GM19395 (cell line): ENCODE measurements around the gene PIGU.

Experiments used
- ATAC-seq: cut with Tn5 transposase; IDR thresholded peaks from one replicate; pipeline ENCODE4 v1.9.1; 2021; ENCODE audit warnings: mild to moderate bottlenecking, moderate library complexity; ENCODE audit not compliant: unreplicated experiment

Gene PIGU

DNA sequence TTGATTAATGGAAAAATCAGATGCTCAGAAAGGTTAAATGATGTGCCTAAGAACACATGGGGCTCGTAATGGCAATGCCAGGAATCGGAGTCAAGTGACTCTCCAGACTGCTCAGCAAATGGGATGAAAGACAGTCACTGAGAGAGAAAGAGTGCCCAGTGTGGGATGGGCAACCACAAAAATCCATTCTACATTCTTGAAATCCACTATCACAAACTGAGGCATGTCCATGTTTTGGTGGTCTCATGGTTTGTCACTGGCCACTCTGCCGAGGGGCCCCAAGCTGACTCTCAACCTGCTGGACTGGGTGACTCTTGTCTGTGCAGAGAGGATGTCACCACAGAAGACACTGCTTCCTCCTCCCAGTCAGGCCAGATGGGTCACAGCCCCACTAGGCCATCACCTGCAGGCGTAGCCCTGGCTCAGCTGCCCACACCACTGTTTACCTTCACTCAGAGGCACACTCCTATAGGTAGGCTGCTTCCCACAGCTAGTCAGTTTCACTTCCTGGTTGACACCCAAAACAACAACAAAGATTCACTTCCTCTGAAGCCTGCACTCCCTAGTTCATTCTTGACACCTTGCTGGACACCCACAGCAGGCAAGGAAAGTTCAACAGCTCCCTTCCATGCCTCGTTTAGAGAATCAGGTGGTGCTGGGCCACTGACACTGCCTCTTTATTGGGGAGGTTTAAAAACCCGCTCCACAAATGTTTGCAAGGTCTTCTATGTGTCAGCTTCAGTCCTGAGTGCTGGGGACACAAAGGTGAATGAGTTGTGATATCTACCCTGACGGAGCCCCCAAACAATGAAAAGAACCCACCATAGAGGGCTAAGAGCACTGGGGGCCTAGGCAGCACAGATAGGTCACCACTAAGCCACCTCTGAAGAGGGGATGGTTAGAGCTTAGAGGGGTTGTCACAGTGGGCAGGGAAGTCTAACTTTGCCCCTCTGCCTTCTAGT is 96.6 kb downstream of the PIGU start:
- peak; percentile 79 for ATAC-seq

DNA sequence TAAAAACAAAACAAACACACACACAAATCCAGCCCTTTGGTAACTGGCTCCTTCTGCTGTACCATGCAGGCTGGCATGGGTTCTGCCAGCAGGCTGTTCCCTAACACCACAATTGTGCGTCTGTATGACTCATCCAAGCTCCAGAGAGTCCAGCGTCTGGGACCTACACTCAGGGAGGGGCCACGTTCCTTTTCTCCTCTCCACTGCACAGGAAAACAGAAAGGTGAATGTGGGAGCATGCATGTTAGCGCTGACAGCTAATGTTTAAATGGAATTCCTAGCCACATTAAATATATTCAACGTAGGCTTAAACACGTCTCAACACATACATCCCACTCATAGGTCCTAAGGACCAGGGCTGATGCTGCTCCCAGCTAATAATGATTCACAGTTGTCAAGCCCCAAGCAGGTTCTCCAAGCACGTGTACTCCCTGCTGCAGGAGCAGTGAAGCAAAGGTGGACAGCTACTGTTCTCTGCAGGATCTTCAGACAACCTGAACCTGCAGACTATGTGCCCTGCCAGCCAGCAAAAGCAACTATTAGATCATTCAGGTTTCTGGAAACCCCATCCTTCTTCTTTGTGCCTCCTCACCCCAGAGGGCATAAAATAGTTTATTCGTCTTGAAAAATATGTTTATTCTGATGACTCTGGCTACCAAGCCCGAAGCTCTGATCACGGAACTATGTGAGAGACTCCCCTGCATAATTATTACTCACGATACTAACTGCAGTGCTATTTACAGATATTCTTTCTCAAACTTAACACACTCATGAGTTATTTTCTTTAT is 97.5 kb downstream of the PIGU start:
- ATAC-seq: no peak

DNA sequence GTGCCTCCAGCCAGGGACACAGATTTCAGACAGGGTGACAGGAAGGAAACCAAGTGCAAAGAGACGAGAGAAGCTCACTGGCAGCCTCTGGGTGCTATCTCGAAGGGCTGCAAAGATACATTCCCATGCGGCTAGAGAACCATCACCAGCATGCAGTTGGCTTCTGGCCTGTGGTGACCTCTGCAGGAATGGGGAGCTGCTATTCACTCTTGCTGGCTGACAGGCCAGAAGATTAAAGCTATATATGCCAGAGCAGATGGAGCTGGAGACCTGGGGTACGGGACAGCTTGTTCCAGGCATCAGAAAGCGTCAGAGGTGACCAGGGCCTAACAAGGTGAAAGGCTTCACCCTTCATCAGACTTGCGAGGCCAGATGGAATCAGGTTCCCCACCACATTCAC is 98.4 kb downstream of the PIGU start:
- no peak for ATAC-seq

DNA sequence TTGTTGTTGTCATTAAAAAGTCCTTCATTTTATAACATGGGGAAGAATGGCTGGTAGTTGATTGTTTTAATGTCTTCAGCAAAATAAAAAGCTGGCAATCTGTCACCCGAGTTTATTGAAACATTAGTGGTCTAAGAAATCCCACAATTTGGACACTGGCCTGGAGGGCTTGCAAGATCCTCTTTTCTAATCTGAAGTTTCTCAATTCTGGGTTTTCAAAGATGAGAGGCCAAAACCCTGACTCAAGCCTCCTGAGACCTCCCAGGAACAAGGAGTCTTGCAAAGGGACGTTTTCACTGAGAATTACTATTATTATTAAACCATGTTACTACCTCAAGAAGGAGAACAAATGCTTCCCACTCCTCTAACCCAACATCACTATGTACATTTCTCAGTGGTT is 98.9 kb downstream of the PIGU start:
- no peak for ATAC-seq

DNA sequence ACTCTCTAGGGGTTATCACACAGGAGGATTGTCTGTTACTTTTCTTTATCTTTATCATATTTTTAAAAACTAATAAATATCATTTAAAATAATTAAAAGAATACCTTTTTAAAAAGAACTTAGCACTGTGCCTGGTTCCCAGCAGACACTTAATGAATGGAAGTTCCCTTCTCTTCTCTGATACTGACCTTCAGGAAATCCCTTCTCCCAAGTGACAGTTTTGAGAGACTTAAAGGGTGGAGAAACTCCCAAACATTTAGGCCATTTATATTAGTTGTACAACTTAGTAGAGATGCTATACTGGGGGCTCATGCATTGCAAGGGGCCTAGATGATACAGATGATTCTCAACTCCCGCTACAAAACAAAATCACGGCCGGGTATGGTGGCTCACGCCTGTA is 99.8 kb downstream of the PIGU start:
- no peak for ATAC-seq

DNA sequence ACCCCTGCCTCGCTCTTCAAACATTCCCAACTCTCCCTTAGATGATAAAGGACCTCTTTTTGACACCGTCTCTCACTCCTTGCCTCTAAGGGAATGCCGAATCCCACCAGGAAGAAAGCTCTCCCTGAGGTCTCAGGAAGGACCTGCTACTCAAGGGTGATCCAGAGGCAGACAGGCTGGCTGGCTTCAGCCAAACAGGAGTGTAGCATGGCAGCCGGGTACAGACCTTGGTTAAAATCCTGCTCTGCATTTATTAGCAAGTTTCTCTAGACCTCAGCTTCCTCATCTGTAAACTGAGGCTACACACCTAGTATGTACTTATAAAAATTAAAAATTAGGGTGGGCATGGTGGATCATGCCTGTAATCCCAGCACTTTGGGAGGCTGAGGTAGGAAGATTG is 101.1 kb downstream of the PIGU start:
- ATAC-seq: no peak

DNA sequence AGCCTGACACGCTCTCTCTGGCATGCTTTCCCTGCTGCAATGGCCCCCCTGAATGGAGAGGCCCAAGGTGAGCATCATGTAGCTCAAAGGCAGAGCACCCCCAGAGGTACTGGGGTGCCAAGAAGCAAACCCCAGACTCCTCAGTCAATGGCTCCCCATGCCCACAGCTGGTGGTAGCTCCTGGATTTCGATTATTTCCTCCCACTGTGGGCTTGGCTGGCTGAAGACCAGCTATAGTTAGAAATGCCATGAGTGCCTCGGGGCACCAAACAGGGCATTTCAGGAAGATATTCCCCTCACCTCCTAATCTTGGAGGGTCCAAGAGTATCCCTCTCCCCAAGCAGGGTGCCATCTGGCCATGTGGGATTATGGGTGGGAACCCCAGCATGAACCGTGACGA is 101.6 kb downstream of the PIGU start:
- ATAC-seq: no peak

DNA sequence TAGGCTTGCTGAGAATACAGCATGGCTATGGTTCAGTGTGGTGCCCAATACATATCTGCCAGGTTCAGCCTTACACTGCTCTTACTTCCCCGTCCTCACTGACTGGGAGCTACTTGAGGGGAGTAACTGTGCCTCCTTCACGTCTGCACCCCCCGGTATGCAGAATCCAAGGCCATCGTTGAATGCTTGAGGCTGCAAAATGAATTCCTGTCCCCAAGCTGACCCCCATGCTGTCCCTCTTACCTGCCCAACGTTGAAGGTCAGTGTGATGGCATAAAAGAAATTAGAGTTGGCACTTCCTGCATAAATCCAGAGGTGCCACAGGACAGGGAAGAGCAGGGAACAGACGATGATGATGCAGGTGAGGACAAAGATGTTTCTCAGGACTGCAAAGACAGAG is 102.0 kb downstream of the PIGU start:
- no peak for ATAC-seq

DNA sequence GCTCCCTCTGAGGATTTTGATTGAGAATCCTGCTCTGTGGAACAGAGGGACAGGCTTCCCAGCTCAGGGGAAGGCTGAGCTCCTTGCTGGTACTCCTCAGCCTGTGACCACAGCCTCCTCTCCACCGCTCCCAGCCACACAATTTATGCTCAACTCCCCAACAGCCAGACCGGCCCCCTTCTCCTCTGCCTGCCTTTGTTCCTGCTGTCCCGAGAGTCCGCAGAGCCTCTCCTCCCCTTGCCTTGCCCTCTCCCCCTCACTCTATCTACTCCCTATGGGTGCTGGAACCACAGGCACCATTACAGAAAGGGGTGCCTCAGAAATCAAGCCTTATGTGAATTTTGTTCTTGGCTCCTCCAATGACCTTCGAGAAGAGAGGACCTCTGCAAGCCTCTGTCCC is 102.5 kb downstream of the PIGU start:
- no peak for ATAC-seq

DNA sequence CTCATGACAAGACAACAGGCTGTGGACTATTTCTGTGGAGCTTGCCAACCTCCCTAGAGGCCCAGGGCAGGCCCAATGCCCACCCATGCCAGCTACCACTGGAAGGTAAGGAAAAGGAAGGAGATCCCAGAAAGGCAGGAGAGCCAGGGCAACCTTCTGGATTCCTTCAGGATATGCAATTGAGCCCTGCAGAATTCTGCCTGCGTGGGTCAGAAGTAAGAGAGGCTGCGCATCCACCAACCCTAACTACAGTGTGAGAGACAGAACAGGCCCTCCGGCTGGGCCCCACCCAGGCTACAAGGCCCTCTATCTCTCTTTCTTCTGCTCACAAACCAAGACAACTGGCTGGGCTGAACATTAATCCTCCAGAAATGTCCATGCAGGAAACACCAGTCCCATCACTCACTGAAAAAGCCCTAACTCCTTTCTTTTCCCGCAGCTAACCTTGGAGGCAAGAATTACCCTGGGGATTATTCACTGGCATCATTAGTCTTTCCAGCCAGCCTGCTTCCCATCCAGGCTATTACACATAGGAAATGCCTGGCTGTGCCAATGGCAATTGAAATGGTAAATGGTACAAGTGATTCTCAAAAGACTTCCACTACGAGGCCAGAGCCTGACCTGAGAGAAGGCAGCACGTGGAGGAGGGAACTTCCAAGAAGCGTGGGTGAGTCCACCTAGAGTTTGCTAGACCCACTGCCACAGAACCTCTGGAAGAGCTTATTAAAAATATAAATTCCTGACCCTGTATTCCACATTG is 103.2 kb downstream of the PIGU start:
- no peak for ATAC-seq

DNA sequence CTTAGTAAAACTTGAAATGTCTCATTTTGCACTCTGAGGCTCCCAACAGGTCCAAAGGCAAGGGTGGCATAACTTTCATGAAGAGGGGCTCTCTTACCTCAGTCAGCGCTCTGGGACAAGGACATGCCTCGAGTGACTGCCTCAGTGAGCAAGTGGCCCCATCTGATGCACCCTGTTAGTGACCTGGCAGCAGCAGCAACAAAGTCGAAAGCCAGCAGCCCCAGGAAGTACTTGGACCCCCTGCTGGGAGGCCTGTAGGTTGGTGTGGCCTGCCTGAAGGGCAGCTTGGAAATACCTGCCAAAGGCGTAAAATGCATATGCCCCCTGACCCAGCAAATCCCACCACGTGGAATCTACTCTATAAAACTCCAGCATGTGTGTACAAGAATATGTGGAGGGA is 105.1 kb downstream of the PIGU start:
- ATAC-seq: no peak

DNA sequence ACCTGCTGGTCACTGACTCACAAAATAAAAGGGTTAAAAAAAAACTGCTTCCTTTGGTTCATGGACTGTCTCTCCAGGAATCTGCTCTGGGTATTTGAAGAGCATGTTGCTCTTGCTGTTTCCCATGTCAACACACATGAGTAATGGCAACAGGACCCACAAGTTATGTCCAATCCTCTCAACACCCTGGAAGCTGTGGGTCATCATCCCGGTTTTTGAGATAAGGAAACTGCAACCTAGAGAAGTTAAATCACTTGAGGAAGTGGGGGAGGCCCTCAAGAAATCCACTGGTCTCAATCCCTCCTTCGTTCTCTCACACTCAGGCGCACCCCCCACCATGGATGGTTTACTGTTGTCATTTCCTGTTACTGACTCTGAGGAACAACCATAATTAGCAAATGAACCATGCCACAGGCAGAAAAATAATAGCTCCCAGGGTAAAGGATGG is 106.0 kb downstream of the PIGU start:
- ATAC-seq: no peak

DNA sequence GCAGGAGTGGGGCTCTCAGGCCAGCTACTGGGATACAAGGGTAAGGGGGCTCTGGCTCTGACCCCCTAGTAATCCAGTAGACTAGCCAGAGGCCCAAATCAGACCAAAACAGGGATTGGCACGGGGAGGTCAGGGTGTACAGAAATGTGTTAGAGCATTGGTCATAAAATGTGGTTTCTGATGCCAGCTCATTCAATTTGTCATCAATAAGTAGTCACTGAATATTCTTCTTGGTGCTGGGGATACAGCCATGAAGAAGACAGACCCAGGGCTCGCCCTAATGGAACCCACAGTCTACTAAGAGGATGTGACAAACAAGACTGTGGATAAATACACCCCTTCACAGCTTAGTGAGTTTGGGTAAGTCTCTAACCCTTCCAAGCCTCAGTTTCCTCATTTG is 107.3 kb downstream of the PIGU start:
- no peak for ATAC-seq

DNA sequence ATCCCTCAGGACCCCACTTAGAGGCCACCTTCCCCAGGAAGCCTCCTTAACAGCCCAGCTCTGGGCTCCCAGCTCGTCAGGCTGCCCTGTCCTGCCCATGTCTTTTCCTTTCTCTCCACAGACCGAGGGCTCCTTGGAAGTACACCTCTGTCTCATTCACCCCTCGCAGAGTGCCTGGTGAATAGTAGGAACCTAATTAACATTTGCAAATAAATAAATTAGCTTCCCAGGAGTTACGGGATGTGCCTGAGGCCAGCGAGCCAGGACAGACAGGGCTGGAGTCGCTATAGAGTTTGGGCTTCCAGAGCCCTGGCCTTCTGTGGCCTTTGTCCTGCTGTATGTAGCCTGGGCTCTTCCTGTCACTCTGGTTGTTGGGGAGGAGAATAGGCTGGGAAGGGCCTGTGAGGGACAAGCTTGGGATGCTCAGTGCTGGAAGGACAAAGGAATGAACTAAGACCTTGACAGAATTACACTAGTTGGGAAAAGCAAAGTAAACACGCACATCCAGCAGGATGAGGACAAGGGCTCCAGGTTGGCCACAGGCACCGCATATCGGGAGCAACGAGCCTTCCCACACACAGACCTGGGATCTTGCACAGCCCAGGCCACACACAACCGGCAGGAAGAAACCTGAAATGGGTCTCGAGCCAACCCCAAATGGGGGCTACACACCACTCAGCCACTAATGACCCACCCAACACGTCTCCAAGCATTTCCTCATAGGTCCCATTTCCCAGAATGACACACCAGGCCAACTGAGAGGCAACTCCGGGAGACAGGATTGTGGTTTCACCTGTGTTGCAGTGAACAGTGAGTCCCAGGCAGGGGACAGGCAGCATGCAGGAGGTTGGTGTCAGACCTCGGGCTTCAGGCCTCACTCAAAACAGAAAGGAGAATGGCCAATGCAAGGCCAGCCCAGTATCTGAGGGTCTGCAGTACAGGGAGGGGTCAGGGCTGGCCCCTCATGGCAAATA is 108.7 kb downstream of the PIGU start:
- no peak for ATAC-seq

DNA sequence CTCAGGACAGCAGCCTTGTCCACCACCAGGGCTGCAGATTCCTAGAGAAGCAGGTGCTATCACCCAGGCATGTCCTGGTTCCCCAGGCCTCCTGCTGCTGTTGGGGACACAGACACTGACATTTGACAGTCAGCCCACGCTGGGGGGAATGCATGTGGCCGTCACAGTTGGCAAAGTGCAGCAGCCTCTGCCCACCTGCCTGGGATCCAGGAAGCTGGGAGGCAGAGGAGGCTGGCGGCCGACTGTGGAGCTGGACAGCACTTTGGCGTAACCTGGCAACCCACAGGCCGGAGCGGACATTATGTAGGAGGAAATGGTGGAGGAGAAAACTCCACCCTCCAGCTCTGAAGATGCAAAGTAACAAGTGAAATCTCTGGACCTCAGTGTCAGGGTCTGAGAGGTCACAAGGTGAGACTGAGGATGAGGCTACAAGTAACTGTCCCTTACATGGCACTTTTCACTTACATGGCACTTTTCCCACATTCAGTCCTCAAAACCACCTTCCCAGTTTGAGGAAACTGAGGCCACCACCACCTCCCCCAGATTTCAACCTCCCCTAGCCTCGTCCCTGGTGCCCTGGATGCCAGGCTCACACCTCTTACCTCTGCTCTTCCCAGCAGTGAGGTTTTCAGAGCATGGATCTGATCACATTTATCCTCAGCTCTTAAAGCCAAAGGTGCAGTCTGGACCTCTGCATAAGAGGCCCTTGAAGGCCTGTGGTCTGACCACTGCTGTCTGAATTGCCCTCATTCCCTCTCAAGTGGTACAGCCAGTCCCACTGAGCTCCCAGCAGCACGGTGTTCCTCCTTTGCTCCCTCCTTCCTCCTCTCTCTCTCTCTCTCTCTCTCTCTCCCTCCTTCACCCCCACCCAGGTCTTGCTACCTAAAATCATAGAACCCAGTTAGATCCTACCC is 109.7 kb downstream of the PIGU start:
- no peak for ATAC-seq

DNA sequence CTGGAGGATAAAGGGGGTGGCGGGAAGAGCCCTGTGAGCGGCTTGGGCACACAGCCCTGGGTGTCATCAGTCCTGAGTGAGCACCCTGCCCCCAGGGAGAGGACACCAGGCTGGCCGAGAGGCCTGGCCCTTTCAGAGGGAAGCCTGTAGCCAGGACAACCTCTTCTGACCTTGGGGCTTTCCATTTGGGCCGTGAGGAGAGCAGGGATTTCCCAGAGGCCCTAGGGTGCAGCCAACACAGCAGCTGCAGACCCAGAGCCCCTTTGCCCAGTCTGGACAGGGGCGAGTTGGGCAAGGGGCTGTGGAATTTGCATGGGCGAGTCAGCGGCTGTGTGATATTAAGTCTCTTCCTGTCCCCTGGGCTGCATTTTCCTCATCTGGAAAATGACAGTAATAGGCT is 112.1 kb downstream of the PIGU start:
- no peak for ATAC-seq

DNA sequence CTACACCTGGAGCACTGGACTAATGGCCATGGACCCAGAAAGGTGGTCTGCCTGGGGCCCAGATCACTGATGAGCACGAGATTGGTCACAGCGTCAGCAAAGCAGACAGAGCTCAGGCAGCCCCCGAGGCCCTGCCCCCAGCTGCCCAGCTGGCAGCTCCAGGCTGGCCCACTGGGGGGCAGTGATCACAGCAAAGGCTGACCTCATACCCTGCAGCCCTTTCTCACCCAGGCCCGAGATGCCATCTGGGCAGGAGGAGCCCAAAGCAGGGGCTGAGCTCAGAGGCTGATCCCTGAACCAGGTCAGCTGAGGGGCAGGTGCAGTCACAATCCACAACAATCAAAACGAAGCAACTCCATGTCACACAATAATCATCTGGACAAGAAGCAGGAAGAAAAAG is 114.3 kb downstream of the PIGU start:
- ATAC-seq: no peak

DNA sequence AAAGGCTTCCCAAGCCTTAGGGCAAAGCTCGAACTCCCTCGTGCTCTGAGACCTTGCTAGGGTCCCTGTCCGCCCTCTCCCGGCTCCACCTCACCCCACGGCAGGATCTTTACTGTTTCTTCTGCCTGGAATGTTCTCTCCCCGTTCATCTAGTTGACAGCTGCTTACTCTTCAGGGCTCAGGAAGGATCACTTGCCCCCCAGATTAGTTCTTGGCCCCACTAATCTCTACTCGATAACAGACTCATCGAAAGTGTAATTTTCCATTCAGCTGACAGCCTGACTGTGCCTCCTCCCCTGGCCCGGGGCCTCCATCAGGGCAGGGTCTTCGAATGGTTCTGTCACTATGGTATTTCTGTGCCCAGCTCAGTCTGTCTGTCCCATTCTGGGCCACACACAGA is 115.2 kb downstream of the PIGU start:
- no peak for ATAC-seq

DNA sequence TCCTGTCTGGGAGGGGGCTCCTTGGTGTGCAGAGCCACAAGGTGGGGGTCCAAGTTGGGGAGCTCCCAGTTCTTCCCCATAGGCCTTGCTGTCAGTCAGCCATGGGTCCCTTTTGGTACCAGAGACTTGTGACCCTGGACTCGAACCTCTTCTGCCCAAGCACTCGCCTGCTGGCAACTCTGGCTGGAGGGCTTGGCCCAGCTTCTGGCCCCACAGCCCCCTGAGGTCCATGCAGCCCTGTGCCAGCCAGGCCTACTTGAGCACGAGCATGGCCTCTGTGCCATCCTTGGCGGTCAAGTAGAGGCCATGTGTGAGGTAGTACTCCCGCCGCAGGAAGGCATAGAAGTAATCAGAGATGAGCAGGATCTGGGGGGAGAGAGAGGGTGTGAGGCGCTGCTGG is 116.3 kb downstream of the PIGU start:
- ATAC-seq: no peak
